ENCODE results near the gene PHOX2B.

PHOX2B gene

DNA sequence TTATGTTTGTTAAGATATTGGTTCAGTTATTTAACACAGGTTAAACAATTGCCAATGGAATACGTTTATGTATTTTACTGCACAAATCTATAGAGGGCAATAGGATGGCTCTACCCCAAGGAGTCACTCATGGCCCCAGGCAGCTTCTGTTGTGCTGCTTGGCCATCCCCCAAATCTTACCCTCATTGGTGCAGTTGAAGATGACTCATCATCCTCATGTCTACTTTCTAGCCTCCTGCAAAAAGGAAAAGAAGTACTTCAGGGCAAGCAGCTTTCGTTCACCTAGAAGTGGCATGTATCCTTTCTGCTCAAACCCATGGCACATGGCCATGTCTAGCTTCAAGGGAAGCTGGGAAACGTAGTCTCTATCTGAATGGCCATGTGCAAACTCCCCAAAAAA, 14.2 kb downstream of the PHOX2B start:
- Histone ChIP-seq H3K27me3 (ENCODE audit: insufficient read depth, low read depth, severe bottlenecking) (no peaks in the 10 kb centered on the region), H3K4me3 (ENCODE audit: low read depth, low read length) (no peak overlapping the region), H3K27ac (no peak overlapping the region), H3K36me3 (no peaks in the 10 kb centered on the region), H3K9me3 (ENCODE audit: severe bottlenecking) (no peaks in the 10 kb centered on the region)
- DNase-seq, result no peak
- TF ChIP-seq, protein P1, sequence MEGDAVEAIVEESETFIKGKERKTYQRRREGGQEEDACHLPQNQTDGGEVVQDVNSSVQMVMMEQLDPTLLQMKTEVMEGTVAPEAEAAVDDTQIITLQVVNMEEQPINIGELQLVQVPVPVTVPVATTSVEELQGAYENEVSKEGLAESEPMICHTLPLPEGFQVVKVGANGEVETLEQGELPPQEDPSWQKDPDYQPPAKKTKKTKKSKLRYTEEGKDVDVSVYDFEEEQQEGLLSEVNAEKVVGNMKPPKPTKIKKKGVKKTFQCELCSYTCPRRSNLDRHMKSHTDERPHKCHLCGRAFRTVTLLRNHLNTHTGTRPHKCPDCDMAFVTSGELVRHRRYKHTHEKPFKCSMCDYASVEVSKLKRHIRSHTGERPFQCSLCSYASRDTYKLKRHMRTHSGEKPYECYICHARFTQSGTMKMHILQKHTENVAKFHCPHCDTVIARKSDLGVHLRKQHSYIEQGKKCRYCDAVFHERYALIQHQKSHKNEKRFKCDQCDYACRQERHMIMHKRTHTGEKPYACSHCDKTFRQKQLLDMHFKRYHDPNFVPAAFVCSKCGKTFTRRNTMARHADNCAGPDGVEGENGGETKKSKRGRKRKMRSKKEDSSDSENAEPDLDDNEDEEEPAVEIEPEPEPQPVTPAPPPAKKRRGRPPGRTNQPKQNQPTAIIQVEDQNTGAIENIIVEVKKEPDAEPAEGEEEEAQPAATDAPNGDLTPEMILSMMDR (IDR thresholded peaks at IDR 0.05; ENCODE audit: low read depth, low read length), result no peak

DNA sequence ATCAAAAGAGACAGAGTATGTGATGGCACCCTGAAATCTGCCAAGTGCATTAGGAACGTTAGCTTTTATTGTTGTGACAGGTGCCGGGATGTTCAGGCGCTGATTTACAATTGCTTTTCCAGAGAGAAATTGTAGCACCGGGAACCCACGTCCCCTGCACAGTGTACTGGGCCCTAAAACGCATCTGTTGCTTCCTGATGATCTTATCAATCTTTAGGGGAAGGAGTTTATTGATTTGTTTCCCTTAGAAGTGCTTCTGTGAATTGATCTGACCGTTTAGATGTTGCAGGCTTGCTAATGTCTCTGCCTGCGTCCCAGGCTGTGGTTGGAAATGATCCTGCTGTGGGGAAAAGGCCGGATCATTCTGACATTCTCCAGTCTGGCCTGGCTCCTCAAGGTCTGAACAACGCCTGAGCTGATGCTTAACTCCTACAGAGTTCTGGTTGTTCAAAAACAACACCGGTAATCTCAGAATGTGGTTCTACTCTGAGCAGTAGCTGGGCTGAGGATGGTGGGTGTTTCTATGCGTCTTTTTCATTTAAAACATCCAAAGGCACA, 16.9 kb downstream of the PHOX2B start:
- H3K4me3 ChIP-seq (ENCODE audit: low read depth, low read length), result no peak overlapping the region
- no peak for DNase-seq
- no peaks in the 10 kb centered on the region for H3K27me3 ChIP-seq (ENCODE audit: insufficient read depth, low read depth, severe bottlenecking)
- TF ChIP-seq, protein P1 (IDR thresholded peaks at IDR 0.05; ENCODE audit: low read depth, low read length), result no peak
- H3K36me3 ChIP-seq, result no peaks in the 10 kb centered on the region
- no peaks in the 10 kb centered on the region for H3K9me3 ChIP-seq (ENCODE audit: severe bottlenecking)
- no peak overlapping the region for H3K27ac ChIP-seq

DNA sequence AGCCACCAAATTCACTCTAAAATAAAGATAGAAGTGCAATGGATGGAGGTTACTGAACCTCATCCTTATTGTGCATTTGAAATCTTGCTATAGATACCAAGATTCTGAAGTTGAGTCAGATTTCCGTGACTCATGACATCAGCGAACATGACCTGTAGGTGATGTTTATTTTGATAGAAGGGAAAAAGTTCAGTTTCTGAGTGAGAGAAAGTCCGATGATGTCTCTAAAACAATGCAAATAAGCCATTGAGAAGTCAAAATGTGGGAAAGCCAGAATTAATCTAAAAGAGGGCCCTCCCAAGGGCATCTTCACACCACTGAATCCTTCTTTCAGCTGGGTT, 20.0 kb downstream of the PHOX2B start:
- TF ChIP-seq, protein P1 (IDR thresholded peaks at IDR 0.05; ENCODE audit: low read depth, low read length), result no peak
- Histone ChIP-seq H3K9me3 (ENCODE audit: severe bottlenecking) (no peaks in the 10 kb centered on the region), H3K27ac (no peak overlapping the region), H3K4me3 (ENCODE audit: low read depth, low read length) (no peak overlapping the region), H3K36me3 (no peaks in the 10 kb centered on the region), H3K27me3 (ENCODE audit: insufficient read depth, low read depth, severe bottlenecking) (no peaks in the 10 kb centered on the region)
- DNase-seq, result no peak

DNA sequence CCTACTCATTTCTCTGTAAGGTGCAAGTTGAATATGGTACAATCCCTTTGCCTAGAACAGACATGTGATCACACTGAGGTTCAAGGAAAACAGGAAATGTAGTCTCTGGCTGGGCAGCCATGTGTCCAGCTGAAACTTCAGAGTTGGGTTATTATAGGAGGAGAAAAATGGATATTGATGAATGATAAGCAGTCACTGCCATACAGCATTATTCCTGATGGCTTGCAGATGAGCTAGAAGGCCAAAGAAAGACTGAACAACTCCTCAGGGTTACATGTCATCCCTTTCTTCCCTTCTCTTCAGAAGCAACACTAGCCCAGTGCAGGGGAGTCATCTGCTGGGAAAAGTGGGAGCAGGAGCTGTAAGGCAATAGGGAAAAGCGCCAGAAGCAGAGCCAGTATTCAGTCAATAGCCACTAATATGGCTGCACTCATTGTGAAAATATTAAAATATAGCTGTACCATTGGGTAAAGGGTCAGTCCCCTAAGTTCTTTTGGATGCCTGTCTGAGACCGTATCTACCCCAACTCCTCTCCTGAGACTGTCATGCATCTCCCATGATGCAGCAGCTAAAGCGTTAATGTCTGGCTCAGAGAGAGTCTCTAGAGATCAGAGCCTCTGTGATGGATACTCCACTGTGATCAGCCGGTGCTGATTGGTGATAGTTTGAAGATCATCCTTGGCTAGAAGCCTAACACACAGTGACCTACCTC, 20.5 kb downstream of the PHOX2B start:
- no peak overlapping the region for H3K4me3 ChIP-seq (ENCODE audit: low read depth, low read length)
- TF ChIP-seq, protein P1 (IDR thresholded peaks at IDR 0.05; ENCODE audit: low read depth, low read length), result no peak
- H3K27ac ChIP-seq, result no peak overlapping the region
- no peaks in the 10 kb centered on the region for H3K27me3 ChIP-seq (ENCODE audit: insufficient read depth, low read depth, severe bottlenecking)
- no peaks in the 10 kb centered on the region for H3K9me3 ChIP-seq (ENCODE audit: severe bottlenecking)
- DNase-seq, result no peak
- H3K36me3 ChIP-seq, result no peaks in the 10 kb centered on the region

DNA sequence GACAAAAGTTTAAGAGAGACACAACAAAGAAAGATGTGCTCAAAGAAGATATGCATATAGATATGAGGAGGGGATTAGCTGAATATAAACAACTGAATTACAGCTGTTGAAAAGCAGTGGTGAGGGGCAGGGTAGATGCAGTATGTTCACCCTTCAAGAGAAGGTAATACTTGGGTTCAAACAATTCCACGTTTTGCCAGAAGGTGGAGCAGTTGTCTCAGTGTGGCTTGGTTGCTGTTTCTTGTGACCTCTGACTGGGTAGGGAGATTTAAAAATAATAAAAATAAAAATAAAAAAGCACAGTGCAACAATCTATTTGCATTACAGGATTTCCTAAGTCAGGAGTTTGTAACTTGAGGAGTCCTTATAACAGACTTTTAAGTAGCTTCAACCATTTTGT, 23.3 kb downstream of the PHOX2B start:
- Histone ChIP-seq H3K9me3 (ENCODE audit: severe bottlenecking) (no peaks in the 10 kb centered on the region), H3K36me3 (no peaks in the 10 kb centered on the region), H3K4me3 (ENCODE audit: low read depth, low read length) (no peak overlapping the region), H3K27ac (no peak overlapping the region), H3K27me3 (ENCODE audit: insufficient read depth, low read depth, severe bottlenecking) (no peaks in the 10 kb centered on the region)
- TF ChIP-seq, protein P1 (IDR thresholded peaks at IDR 0.05; ENCODE audit: low read depth, low read length), result peak; percentile 72
- DNase-seq, result peak; percentile 44

DNA sequence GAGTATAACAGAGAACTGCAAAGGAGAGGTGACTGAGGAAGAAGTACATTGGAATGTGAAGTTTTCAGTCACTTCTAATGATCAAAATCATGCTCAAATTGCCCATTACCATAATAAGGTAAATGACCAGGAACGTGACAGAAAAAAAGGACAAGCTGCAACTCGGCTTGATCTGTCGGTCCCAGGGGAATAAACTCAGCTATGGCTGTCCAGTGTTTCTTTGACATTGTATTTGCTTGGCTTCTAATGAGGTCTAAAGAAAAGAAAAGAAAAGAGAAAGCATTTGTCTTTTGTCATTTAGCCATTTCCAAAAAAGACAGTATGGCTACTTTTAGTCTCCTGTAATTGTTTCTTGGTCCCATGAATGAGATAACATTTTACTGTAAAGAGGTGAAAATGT, 25.2 kb downstream of the PHOX2B start:
- TF ChIP-seq, protein P1 (IDR thresholded peaks at IDR 0.05; ENCODE audit: low read depth, low read length), result no peak
- Histone ChIP-seq H3K9me3 (ENCODE audit: severe bottlenecking) (no peaks in the 10 kb centered on the region), H3K4me3 (ENCODE audit: low read depth, low read length) (no peak overlapping the region), H3K27me3 (ENCODE audit: insufficient read depth, low read depth, severe bottlenecking) (no peaks in the 10 kb centered on the region), H3K36me3 (no peaks in the 10 kb centered on the region), H3K27ac (no peak overlapping the region)
- DNase-seq, result no peak

Measured in WERI-Rb-1 (cell line).